ENCODE results near the gene FGGY.

The FGGY gene

DNA sequence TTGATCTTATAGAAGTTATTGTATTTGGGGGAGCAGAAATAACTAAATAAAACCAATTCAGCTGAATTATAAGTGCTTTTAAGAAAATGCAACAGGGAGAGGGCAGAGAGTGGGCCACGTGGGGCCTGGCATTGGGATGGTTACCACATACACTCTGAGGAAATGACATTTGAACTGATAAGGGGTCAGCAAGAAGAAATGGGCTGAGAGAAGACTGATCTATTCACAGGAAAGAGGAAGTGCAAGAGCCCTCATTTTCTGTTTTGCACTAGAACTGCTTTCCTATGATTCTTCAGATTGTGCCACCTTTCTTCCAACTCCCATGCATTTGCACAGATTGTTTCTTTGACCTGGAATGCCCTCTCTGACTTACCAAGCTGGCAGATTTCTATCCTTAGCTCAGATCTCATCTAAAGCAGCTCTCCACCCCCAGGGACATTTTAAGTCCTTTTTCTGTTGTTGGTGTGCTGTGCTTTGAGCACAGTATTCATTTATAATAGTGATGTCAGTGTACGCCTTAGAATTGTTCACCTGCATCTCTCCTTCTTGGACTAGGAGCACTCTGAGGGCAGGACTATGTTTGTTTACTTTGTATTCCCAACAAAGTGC is 115.9 kb downstream of the FGGY start:
- DNase-seq: no peak

DNA sequence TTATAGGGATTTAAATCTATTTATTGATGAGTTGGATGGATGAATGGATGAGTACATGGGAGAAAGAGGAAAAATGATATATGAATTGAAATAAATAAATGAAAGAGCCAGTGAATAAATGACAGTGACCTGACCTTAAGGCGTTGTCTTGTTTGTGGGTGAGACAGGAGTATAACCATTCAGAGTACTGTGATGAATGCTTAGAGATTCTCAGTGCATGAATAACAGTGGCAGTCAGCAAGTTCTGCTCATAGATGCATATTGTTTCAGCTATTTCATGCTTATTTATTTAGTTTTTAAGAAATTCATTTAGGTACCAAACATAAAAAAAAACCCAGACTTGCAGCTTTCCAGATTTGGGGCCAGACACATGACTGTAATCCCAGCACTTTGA is 116.4 kb downstream of the FGGY start:
- no peak for DNase-seq

GRCh38 chr1:59414406-59415133 is 117.7 kb downstream of the FGGY start:
- no peak for DNase-seq

DNA sequence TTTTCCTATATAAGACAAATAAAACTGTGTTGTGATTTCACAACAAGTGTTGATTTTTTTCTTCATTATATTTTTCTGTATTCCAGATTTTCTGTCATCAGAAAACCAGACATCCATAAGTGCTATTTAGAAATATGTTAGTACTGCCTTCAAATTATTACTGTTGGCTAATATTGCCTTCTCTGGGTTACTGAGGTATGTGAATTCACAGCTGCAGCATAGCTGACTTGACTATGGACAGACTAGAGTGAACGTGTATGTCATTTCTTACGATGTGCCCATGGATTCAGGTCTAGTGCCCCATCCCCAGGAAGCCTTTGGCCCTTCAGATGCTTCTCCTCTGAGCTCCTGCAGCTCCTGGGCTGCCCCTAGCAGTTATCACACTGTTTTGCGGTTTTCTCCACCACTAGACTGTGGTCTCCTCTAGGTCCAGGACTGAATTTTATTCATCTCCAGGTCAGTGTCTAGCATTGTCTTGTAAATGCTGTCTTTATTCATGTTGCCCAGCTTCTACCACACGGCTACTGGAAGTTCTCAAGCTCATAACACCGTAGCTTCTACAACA is 118.5 kb downstream of the FGGY start:
- no peak for DNase-seq

DNA sequence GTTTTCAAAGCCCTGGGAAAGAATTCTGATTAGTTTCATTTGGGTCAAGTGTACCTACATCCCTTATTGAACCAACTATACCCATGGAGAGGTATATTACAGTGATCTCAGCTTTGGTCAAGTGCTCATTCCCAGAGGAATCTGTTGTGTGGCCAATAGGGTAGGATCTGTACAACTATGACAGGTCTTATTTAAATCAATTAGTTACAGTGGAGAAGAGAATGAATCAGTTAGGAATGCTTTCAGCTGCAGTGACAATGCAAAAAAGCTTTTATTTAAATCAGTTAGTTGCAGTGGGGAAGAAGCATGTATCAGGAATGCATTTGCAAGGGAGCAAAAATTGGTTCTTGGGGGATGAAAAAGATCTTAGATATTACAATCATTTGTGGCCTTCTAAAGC is 119.0 kb downstream of the FGGY start:
- DNase-seq: no peak

- no peak for DNase-seq
Observed at GRCh38 chr1:59417406-59417805, 120.5 kb downstream of the FGGY start.

- no peak for DNase-seq
Observed at GRCh38 chr1:59418363-59419144, 121.7 kb downstream of the FGGY start.

- DNase-seq: no peak
Observed at GRCh38 chr1:59419361-59420140, 122.7 kb downstream of the FGGY start.

- DNase-seq: no peak
Observed at GRCh38 chr1:59421232-59421920, 124.5 kb downstream of the FGGY start.

GRCh38 chr1:59422921-59423575 is 126.2 kb downstream of the FGGY start:
- DNase-seq: peak in 47 of 56 donors; percentile 1 to 90 (median 26)

GRCh38 chr1:59427155-59427554 is 130.3 kb downstream of the FGGY start:
- no peak for DNase-seq

DNA sequence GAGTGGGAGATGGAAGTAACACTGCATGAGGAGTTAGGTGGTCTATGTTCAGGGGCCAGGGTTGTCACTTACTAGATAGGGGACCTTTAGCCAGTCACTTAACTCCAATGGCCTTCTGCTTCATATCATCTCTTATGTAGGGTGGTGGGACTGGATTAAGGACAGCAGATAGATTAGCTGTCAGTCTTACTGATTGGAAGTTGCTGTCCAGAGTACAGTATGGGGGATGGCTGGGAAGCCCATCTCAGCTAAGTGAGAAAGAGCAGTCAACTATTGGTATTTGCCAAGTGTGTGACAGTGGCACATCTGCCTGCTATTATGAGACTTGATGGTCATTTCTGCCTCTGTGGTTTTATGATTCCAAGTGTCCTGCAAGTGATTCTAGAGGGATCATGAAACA is 130.9 kb downstream of the FGGY start:
- no peak for DNase-seq

DNA sequence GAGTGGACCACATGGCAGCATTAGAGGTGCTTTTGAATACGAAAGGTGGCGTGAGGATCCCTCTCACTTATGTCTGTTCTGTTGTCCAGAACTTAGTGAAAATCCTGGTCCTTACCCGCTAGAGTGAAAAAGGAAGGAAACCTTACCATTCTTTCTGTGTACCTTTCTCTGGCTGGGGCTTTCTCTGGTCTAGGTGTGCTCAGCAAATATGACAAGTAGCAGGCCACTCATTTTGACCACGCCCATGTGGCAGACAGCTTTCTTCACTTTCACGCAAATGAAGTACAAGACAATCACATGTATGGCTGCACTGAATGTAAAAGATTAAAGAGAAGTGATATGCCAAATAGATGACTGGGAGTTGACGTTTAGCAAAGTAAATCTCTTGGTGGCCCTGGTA is 131.9 kb downstream of the FGGY start:
- DNase-seq: no peak

- DNase-seq: no peak
Observed at GRCh38 chr1:59429656-59430055, 132.8 kb downstream of the FGGY start.

DNA sequence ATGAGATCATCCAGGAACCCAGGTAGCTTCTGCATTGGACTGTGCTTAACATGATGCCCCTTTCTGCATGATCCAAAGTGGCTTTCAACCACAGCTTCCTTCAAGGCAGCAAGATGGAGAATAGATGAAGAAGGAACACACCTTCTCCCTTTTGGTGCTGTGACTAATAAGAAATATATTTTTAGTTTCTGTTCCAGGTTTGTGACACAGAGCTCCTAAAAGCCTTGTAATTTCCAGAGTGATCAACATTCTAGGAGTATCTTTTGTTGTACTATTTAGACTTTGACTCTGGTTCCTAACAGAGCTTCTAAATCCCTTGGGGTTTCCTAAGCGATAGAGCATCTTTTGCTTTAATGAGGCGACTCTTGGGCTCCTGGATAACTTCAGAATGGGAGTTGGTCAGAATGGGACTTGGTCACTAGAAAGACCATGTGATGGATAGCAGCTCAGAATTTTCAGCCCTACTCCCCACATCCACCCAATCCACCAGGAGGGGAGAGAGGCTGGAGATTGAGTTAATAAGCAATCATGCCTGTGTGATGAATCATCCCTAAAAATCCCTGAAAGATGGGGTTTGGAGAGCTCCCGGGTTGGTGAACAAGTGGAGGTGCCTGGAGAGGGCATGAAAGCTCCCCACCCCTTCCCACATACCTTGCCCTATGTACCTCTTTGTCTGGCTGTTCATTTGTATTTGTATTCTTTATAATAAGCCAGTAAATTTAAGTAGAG is 134.8 kb downstream of the FGGY start:
- no peak for DNase-seq

DNA sequence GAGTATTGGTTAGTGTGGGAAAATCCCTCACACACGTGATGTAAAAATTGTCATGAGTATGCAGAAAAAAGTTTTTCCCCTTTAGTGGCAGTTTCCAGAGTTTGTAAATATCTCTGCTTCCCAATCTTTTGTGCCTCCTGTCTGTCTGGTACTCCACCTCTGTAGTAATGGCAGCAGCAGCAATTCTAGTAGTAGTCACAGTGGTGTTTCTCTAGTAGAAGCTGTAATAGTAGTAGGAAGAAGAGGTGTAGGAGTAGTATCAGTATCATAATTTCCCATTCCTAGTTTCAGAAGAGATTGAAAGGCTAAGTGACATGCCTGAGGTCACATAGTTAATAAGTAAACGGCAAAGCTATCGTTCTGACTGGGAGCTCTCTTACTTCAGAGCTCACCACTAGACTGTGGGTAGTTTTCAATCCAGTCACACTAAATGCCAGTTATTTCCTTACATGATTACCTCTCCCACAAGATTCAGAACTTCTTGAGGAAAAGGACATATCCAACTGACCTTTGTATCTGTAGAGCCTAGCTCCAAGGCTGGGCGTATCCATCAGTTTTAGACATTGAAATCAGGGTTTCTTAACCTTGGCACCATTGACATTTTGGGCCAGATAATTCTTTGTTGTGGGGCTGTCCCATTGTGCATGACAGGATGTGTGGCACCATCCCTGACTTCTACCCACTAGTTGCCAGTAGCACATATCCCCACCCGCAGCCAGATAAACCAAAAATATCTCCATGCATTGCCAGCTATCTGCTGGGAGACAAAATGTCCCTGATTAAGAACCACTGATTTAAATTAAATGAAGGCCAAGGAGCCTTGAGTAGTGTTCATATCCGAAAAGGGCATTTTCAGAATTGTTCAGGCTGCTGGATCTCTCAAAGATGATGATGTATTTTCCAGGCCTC is 135.9 kb downstream of the FGGY start:
- no peak for DNase-seq

GRCh38 chr1:59433440-59433813 is 136.5 kb downstream of the FGGY start:
- DNase-seq: no peak

- no peak for DNase-seq
Observed at GRCh38 chr1:59434336-59434735, 137.4 kb downstream of the FGGY start.

All from nucleus accumbens (tissue), 56 donors.